Measurements from ENCODE around the gene CUBN.

The CUBN gene

DNA sequence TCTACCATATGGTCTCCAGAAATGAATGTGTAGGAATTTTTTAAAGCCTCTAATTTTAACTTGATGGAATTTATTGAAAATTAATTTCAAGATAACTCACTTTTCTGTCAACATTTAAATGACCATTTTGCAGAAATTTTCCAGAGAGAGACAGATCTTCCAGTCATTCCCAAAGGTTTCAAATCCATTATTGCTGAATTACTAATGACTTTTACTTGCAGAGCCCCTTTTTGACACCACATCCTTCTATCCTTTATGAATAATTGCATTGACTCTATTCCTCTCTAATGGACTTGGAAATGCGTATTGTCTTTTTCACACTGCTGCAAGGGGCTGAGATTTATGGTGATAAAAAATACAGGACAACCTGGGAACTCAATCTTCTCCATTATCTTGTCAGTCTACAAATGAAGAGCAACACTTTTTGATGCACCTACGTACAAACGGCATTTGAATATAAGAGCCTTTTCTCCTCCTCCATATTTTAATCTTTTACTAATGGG is 42.7 kb downstream of the CUBN start:
- no peak for TF ChIP-seq CTCF (IDR thresholded peaks at IDR 0.05)
- Histone ChIP-seq H3K4me1 (no peaks in the 10 kb centered on the region), H3K9me3 (no peaks in the 10 kb centered on the region)

DNA sequence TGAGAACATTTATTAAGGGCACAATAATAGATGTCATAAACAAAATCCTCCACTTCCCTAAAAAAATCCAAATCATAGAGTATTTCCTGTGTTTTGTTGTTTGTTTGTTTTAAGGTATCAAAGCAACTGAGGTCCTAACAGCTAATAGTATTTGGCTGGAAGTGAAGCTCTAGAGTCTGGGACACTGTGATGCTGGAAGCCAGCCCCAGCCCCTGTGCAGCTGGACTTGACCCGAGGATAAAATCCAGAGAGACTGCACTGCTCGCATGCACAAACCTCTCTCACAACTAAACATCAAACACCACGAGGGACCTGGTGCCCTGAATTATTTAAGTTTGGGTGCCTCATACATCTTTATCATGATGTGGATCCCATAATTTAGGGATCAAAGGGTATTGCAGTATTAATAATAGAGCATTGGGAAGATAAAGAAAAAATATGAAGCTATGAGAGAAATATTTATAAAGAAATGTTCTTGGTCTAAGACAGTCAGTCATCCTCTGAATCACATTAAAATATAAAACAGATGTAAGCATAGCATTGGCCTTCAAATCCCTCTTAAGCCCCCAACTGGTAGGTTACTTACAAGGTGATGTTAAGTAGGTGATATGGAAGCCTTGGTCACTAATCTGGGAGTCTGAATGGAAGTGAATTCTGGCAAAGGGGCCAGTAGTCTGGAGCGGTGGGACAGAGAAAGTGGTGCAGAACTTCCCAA is 44.4 kb downstream of the CUBN start:
- DNase-seq, result no peak
- intact Hi-C loops (cut with DNase I; ENCODE audit: low total_unique reads), result no loop called here
- TF ChIP-seq CTCF (IDR thresholded peaks at IDR 0.05), result no peak
- Histone ChIP-seq H3K36me3 (no peaks in the 10 kb centered on the region), H3K27ac (no peak overlapping the region), H3K9me3 (no peaks in the 10 kb centered on the region), H3K4me3 (no peak overlapping the region), H3K27me3 (no peaks in the 10 kb centered on the region), H3K4me1 (no peaks in the 10 kb centered on the region)

More for the DNA sequence above, 42.7 kb downstream of the CUBN start:
- H3K4me3 ChIP-seq, result no peak overlapping the region
- intact Hi-C loops (cut with DNase I; ENCODE audit: low total_unique reads), result no loop called here
- H3K27ac ChIP-seq, result no peak overlapping the region
- no peaks in the 10 kb centered on the region for H3K27me3 ChIP-seq
- no peaks in the 10 kb centered on the region for H3K36me3 ChIP-seq
- DNase-seq, result no peak

GRCh38 chr10:17084258-17084657 is 45.4 kb downstream of the CUBN start:
- no peaks in the 10 kb centered on the region for H3K27me3 ChIP-seq
- no peak overlapping the region for H3K27ac ChIP-seq
- no peak for TF ChIP-seq CTCF (IDR thresholded peaks at IDR 0.05)
- DNase-seq, result no peak
- H3K36me3 ChIP-seq, result no peaks in the 10 kb centered on the region
- no peaks in the 10 kb centered on the region for H3K4me1 ChIP-seq
- intact Hi-C loops (cut with DNase I; ENCODE audit: low total_unique reads), result no loop called here
- no peaks in the 10 kb centered on the region for H3K9me3 ChIP-seq
- H3K4me3 ChIP-seq, result no peak overlapping the region

- H3K9me3 ChIP-seq, result no peaks in the 10 kb centered on the region
- H3K4me1 ChIP-seq, result peaks cover 0 to 11% (median 4%) of the 10 kb centered on the region in 4 donors
- intact Hi-C loops (cut with DNase I; ENCODE audit: low total_unique reads), result no loop called here
- H3K27ac ChIP-seq, result no peak overlapping the region
- no peak for TF ChIP-seq CTCF (IDR thresholded peaks at IDR 0.05)
- H3K36me3 ChIP-seq, result no peaks in the 10 kb centered on the region
- H3K27me3 ChIP-seq, result no peaks in the 10 kb centered on the region
- H3K4me3 ChIP-seq, result no peak overlapping the region
- DNase-seq, result no peak
Measured at GRCh38 chr10:17081431-17081830, 48.2 kb downstream of the CUBN start.

DNA sequence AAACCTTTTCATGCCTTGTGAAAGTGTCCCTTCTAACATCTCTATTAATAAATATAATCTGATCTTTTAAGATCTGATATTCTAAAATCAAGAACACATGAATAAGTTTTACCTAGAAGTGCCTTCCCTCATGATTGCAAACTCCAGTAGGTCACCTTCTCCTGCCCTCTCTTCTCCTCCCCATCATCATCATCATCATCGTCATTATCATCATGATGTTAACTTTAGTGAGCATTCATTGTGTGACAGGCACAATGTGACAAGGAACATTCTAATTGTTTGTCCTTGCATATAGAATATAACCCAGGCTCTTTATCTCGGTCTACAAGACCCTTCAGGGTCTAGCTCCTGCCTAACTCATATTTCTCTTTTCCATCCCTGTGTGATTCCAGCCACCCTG is 51.7 kb downstream of the CUBN start:
- intact Hi-C loops (cut with DNase I; ENCODE audit: low total_unique reads), result loop anchor here (10.0 kb wide), 1 partner anchor 73 kb away; no protein-coding TSS in a partner anchor
- no peaks in the 10 kb centered on the region for H3K27me3 ChIP-seq
- peaks cover 0 to 30% (median 13%) of the 10 kb centered on the region in 4 donors for H3K4me1 ChIP-seq
- no peak overlapping the region for H3K4me3 ChIP-seq
- H3K36me3 ChIP-seq, result no peaks in the 10 kb centered on the region
- no peak for DNase-seq
- peak overlapping the region in 1 of 2 donors; percentile 74 for H3K27ac ChIP-seq
- TF ChIP-seq CTCF (IDR thresholded peaks at IDR 0.05), result no peak
- no peaks in the 10 kb centered on the region for H3K9me3 ChIP-seq
